GM19467 (cell line): ENCODE results near the gene JPH3.

Experiments
- ATAC-seq: cut with Tn5 transposase; IDR thresholded peaks from one replicate; pipeline ENCODE4 v1.9.1; 2021; ENCODE audit warnings: mild to moderate bottlenecking, moderate library complexity; ENCODE audit not compliant: unreplicated experiment

The JPH3 gene

GRCh38 chr16:87602001-87602775, at the start of gene JPH3:
JPH3 (plus strand) TSS chr16:87602508; CDS start chr16:87603147, 639 bp downstream.
- ATAC-seq, result no peak

- ATAC-seq, result no peak
Observed at GRCh38 chr16:87552772-87553573, 49.3 kb upstream of the JPH3 start.

DNA sequence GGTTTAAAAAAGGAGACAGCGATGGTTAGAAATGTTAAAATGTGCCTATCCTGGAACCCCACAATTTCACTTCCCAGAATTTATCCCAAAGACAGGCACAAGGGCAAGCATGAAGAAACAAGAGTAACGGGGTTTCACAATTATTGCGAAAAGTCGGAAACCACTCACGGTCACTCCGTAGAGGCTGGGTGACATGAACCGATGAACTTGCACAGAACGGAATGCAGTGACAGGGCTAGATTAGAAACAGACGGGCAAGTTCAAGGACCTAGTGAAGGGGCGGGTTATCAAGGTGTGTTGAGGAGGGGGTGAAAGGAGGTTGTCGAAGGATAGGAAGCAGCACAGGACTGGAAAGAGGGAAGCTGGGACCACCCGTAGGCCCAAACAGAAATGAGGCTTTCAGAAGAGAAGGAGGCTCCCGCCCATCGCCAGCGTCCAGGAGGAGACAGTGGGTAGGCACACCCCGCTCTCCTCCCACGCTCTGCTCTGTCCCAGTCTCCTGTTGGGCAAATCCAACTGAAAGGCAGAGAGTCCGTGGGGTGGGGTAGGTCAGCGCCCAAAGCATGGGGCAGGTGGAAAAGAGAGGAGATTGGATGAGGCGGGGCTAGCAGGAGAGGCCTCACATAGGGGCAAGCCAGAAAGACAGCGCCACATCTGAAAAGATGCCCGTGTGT, 47.4 kb upstream of the JPH3 start:
- no peak for ATAC-seq

- ATAC-seq, result no peak
Observed at GRCh38 chr16:87555647-87556046, 46.7 kb upstream of the JPH3 start.

DNA sequence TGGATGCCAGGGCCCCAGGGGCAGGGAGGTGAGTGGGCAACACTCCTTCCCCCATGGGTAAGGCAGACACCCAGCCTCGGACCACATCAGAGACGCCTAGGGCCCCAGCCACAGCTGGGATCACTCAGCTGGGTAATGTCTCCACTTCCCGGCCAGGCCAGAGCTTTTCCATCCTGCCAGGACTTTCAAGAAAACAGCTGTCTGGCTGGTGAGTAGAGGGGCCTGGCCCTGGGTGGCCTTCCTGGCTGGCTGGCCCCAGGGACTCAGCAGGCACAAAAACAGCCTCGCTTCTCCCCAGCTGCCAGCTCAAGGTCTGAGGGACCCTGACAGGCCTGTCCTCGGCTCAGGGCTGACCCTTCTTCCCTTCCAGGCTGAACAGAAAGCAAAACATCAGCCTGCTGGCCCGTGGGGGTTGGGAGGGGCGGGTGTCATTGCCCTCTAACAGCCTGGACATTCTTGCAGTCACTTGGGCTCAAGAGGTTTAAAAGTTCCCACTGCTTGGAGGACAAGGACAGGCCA, 45.3 kb upstream of the JPH3 start:
- ATAC-seq, result no peak

DNA sequence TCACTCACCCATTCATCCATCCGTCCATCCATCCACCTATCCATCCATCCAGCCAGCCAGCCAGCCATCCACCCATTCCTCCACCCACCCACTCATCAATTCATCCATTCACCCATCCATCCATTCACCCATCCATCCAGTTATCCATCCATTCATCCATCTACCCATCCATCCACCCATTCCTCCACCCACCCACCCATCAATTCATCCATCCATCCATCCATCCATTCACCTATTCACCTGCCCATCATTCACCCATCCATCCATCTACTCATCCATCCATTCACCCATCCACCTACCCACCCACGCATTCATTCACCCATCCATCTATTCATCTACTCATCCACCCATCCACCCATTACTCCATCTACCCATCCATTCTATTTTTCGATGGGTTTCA, 43.6 kb upstream of the JPH3 start:
- no peak for ATAC-seq

GRCh38 chr16:87559945-87560344, 42.4 kb upstream of the JPH3 start:
- ATAC-seq, result no peak

- no peak for ATAC-seq
Observed at GRCh38 chr16:87560428-87561199, 41.7 kb upstream of the JPH3 start.

GRCh38 chr16:87561200-87562105, 40.9 kb upstream of the JPH3 start:
- ATAC-seq, result no peak

DNA sequence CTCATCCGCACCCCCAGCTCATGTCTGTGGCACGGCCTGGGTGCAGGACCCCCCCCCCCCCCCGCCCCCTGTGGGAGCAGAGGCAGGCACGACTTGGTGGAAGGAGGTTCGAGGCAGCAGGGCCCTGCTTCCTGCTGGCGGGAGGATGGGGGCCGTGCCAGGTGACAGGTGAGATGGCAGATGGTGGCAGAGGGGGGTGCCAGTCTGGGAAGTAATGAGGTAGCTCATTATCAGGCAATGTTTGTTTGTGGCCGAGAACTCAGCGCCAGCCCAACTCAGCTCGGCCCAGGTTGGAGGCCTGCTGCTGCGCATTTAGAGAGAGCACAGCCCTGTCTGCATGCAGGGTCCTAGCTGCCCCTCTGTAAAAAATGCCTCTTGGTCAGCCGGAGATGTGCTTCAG, 40.1 kb upstream of the JPH3 start:
- no peak for ATAC-seq

DNA sequence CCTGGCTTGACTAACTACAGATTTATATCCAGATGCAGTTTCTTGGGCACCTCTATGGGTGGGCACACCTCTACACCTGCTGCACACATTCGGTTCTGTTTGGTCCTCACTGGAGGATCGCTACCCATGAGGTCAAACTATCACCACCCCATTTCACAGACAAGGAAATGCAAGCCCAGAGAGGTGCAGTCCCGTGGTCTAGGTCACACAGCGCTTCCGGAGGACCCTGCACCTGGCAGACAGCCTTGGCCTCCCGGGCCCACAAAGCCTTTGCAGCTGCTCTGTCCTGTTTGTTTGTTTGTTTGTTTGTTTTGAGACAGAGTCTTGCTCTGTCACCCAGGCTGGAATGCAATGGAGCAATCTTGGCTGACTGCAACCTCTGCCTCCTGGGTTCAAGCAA, 39.3 kb upstream of the JPH3 start:
- ATAC-seq, result no peak

GRCh38 chr16:87563714-87564523, 38.4 kb upstream of the JPH3 start:
- no peak for ATAC-seq

- ATAC-seq, result no peak
Observed at GRCh38 chr16:87564524-87564778, 37.9 kb upstream of the JPH3 start.

DNA sequence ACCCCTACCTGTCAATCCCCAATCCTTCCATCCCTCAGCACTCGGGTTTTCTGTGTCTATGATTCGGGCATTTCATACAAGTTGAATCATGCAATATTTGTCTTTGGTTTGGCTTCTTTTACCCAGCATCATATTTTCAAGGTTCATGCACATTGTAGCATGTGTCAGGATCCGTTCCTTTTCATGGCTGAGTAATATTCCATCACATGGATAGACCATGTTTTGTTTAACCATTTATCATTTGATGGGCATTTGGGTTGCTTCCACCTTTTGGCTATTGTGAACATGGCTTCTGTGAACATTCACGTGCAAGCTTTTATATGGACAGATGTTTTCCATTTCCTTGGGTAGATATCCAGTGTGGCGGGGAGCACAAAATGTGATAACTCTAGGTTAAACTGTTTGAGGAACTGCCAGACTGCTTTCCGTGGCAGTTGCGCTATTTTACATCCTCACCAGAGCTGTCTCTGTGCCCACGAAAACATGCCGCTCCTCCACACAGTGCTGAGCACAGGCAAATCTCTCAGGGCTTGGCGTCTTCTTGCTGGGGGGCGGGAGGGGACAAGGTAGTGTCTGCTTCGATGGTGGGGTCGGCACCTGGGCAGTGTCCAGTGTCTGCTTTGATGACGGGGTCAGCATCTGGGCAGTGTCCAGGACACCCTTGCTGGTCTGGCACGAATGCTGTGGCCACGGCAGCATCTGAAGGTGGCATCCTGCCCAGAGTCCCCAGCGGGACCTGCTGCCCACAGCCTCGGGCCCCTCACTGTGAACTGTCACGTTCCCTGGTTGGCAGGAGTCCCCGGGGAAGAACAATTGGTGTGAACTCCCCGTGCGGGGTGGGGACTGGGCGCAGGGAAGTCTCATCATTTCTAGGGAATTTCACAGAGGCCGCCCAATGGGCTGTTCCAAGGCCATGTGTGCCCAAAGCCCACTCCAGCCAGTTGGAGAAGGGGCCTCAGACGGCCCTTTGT, 32.4 kb upstream of the JPH3 start:
- ATAC-seq, result no peak

- no peak for ATAC-seq
Observed at GRCh38 chr16:87570572-87570937, 31.8 kb upstream of the JPH3 start.

- ATAC-seq, result no peak
Observed at GRCh38 chr16:87570938-87571867, 31.1 kb upstream of the JPH3 start.

DNA sequence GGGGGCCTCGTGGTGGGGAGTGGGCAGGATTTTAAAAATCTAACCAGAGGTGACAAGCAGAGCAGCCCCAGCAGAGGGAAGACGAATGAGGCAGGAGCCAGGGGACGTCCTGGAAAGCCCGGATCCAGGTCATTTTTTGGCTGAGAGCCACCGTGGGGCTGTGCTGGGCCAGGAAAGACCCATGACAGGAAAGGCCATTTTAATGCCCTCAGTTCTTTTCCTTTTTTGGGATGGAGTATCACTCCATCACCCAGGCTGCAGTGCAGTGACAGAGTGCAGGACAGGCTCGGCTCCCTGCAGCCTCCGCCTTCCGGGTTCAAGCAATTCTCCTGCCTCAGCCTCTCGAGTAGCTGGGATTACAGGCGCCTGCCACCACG, 30.5 kb upstream of the JPH3 start:
- no peak for ATAC-seq
